ENCODE data around the gene RMI2.
A peak's percentile ranks its signal among the peaks of the same experiment; 100 is the strongest.

RMI2 gene

DNA sequence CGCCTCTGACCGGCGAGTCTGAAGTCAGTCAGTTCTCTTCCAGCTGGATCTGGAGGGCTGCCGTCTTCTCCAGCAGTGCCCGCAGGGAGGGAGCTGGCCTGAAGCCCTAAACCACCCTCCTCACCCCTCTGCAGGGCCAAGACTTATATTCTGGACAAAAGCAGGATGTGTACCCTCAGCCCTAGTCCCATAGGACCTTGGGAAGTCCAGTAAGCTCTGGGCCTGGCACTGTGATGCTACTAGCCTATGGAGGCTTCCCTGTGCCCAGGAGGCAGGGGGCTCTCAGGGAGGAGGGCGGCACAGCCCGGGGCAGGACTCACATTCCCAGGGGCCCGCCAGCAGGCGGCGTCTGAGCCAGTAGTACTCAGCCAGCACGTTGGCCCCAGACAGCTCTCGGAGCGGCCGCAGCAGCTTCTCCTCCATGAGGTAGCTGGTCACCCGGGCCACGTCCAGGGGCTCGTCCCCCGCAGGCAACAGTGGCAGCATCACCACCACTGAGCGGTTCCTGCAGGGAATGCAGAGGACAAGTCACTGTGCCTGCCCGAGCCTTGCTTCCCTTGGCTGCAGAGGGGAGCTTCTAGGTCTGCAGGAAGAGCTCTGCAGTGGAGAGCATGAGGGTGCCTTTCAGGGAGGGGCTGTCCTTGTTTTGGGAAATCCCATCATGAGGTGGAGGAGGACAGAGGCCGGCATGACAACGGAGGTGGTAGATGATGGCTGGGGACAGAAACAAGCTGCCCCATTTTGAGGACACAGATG lies 41.7 kb downstream of the RMI2 start:
- no peak for DNase-seq

DNA sequence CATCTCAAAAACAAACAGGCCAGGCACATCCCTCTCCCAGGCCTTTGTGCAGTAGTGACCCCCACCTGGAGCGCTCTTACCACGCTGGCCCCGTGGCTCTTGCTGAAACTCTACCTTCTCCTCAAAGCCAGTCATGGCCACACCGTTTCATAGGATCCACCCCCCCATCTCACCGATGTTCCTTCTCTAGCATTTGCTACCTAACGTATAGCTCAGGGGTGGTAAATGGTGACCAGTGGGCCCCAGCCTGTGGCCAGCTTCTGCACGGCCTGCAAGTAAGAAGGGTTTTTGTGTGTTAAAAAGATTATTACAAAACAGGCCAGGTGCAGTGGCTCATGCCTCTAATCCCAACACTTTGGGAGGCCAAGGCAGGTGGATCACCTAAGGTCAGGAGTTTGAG lies 43.8 kb downstream of the RMI2 start:
- DNase-seq: no peak

DNA sequence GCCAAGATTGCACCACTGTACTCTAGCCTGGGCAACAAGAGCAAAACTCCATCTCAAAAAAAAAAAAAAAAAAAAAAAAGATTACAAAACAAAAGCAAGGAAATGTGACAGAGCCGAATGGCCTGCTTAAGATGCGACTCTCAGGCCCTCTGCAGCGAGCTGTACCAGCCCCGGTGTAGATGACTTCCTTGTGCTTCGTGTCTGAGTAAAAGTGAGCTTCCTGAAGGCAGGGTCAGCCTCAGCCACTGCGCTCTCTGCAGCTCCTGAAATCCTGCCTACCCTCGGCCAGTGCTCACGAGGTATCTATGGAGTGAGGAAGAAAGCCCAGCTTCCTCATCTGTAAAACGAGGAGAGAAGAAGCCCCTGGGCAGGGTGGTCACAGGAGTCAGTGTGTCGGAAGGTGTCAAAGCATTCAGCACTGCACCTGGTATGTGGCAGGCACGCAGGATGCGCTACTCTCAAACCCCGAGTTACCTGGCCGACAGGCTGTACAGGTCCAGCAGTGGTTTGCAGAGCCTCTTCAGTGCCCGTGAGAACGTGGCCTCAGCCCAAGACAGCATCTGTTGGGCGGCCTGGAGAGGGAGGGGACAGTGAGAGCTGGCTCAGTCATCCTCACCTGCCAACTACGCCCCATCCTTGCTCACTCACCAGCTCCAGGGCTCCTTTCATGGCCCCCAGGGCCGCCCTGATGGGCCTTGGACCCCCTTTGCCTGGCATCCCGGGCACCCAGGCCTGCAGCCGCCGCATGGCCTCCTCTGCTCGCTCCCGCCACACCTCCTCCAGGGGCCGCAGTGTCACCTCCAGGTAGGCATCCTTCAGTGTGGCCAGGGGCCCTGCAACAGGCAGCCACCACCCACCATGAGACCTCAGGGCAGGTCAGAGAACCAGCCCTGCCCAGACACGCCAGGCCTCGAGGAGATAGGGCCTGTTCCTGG lies 44.6 kb downstream of the RMI2 start:
- no peak for DNase-seq

DNA sequence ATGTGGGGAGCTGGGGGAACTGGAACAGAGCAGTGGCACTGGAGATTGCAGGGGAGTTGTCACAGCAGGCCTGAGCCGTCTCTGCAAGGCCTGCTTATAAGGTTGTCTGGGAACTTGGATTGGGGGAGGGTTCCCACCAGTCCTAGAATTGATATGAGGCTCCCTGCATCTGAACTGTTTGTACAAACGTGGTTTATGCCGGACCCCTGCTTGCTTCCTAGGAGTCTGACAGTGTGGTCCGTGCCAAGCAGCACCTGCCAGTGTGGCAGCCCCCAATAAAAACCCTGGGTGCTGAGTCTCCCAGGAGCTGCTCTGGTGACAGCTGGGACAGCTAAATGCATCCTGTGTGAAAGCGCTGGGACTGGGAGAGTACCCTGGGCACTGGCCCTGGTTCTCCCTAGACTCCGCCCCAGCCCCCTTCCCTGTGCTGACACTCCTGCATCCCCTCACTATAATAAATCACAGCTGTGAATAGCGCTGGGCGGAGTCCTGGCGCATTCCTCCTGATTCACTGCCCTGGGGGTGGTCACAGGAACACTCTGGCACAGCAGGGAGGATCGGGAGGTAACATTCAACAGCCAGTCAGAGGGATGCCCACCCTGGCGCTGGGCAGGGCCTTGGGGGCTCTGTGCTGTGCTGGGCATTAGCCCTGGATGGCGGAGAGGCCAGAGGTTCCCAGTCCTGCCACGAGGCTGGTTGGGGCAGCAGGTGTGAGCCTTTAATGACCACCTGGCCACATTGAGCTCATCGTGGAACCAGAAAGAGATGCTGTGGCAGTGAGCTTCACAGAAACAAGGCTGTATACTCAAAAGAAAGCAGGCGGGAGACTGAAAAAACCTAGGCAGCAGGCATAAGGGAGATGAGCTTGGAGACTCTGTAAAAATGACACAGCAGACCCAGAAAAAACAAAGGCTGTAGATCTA lies 45.6 kb downstream of the RMI2 start:
- DNase-seq: no peak

DNA sequence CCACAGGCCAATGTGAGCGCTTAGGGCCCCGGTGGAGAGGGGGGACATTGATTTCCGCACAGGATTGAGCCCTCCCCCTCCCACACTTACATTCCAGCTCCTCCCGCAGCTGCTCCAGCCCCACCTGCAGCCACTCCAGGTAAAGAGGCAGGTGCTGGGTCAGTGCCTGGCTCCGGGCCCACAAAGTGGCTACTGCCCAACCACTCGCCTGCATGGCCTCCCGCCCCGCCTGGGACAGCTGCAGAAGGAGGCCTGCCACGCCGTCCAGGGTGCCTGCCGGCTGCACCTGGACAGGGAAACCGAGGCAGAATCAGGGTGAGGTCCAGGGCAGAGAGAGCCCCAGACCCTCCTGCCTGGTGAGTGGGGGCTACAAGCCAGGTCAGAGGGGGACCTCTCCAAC lies 46.3 kb downstream of the RMI2 start:
- DNase-seq: no peak

DNA sequence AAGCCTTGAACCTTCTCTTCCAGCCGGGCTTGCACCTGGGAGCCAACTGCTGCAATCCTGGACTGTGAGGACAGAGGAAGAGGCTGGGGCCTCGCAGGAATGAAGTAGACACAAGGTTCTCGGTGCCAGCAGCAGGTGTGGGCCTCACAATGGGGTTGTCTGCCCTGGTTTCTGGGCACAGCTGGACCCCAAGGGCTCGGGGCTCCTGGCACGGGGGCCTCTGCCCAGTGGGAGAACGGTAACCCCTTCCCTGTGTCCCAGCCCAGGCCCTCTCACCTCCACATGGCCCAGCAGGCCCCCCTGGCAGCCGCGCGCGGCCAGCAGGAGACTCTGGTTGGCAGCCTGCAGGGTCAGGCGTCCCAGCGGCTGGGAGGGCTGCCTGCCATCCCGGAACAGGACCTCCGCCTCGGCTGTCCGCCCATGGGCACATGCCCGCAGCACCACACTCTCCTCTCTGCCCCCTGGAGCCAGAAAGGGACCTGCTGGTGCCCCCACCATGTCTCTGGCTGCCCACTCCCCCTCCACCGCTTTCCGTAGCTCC lies 46.9 kb downstream of the RMI2 start:
- DNase-seq: no peak

DNA sequence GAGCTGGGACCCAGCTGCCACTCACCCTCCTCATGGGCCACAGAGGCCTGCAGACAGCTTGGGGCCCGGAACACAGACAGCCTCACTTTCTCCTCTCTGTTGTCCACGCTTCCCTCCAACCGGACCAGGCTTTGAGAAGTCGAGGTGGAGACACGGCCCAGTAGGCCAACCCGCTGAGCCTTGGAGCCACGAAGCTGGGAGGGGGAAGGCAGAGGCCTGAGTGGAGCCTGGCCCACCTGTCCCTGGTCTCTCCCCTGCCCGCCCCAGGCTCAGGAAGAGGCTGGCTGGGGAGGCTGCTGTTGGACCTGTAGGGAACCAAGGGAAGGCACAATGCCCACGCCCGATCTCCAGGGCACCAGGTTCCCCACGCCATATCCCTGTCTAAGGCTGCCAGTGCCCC lies 48.1 kb downstream of the RMI2 start:
- DNase-seq: no peak

DNA sequence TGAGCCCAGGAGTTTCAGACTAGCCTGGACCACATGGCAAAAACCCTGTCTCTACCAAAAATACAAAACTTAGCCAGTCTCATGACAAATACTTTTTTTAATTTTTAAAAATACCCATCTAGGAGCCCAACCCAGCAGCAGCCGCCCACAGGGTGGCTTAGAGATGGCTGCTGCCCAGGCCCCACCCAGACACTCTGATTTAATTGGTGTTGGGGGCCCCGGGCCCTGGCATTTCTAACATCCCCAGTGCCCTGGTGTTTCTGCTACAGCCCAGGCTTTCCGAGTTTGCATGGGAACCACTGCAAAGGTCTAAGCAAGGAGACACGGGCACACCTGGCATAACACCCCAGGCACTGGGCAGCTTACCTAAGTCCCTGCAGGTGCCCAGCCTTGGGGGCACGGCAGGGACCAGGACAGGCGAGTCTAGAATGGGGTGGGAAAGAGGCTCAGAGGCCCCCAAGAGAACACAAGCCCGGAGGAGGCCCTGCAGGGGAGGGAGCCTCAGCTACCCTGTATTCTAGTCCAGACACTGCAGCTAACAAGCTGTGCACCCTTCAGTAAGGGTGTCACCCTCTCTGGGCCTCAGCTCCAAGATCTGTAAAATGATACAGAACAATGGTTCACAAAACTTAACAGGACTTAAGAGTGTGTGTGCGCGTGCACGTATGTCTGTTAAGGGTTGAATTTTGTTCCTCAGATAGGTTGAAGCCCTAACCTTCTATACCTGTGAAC lies 48.8 kb downstream of the RMI2 start:
- DNase-seq: peak; percentile 10

DNA sequence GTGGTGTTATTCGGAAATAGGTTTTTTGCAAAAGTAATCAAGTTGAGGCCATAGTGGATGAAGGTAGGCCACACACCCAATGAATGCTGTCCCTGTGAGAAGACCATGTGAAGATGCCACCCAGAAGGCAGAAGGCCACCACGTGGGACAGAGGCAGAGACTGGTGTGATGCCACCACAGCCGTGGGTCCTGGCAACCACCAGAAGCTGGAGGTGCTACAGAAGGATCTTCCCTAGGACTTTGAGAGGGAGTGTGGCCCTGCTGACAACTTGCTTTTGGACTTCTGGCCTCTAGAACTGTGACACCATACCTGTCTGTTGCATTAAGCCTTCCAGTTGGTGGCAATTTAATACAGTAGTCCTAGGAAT lies 49.3 kb downstream of the RMI2 start:
- no peak for DNase-seq

DNA sequence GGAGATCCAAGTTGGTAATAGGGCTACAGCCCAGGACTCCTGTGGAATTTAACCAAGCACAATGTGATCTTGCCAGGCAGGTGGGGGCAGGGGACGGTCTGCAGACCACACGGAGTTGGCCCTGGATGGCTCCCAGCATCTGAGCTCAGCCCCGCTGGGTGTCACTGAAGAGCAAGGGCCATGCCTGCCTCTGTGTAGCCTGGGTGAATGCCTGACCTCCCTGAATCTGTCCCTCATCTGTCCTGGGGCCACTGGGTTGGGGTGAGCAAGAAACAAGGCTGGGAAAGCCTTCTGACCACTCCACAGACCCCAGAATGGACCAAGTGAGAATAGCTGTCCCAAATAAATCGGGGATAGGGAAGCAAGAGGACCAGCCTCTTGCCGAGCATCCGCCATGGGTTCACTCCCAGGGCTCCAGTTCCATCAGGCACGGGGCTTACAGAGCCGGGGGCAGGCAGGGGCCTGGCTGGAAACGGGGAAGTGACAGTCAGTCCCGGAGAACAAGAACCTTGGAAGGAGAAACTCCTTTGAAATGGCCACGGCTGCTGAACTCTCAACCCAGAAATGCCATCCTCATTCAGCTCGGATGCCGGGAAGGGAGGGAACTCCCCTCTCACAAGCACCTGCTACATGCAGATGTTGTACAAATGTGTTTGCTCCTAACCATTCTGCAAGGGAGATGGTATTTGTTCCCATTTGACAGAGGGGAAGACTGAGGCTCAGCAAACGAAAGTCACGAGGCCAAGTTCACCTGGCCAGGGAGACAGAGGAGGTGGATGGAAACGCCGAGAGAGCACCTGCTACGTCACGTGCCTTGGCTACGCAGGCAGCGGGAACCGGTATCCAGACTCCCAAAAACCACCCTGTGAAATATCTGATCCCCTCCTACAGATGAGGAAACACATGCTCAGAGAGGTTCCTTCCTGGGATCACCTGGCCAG lies 50.0 kb downstream of the RMI2 start:
- peak; percentile 13 for DNase-seq

DNA sequence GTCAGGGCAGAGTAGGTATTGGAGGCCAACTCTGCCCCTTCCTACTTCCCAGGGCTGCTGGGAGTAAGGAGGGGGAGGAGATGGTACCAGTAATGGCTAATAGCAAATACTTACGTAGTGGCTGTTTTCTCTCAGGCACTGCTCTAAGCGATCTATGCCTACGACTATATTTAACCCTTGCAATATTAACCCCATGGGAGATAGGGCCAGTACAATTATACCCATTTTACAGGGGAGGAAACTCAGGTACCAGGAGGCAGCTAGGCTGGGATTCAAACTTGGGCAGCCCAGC lies 50.6 kb downstream of the RMI2 start:
- no peak for DNase-seq

DNA sequence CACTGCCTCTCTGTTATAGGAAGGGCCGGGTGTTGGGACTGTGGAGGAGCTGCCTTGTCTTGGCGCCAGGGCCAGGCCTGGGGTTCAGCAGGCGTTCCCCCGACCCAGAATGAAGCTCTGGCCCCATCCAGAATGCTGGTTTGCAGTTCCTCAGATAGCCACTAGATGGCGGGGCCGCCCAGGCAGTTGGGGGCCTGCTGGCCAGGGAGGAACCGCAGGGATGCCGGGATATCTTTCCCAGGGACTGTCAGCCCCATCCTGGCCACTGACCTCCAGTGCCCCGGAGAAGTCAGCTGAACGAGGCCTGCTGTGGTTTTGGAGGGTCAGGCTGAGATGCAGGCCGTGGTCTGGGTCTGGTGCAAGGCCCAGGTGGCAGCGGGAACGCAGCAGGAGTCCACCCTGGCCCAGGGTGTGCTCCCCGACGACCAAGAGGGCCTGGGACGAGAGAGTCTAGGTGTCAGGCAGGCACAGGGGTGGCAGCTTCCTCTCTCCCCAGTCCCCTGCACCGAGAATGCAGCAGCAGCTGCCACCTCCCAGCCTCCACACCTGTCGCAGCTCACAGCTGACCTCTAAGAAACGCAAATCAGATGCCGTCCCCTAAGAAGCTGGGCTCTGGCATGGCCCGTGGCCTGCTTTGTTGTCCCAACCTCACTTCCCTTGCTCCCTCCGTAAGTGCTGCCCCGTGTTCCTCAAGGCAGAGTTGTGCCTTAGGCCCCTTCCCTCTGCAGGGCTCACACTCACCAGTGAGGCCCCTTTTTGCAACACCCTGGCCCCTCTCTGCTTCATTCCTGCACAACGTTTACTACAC lies 51.2 kb downstream of the RMI2 start:
- peak; percentile 33 for DNase-seq

DNA sequence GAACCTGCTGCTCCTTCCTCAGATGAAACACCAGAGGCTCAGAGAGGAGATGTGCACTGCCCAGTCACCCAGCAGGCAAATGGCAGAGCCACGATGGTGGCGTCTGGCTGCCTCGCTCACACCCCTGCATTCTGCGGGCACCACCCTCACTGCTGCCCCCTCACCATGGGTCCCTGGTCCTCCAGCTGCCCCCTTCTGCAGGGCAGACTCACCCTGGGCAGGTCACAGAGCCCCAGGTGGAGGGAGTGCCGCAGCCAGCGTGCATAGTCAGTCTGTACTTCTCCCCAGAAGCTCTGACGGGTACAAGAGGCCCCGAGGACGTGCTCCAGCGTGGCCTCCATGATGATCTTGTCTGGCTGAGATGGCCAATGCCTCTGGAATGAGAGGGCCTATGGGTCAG lies 52.9 kb downstream of the RMI2 start:
- no peak for DNase-seq

DNA sequence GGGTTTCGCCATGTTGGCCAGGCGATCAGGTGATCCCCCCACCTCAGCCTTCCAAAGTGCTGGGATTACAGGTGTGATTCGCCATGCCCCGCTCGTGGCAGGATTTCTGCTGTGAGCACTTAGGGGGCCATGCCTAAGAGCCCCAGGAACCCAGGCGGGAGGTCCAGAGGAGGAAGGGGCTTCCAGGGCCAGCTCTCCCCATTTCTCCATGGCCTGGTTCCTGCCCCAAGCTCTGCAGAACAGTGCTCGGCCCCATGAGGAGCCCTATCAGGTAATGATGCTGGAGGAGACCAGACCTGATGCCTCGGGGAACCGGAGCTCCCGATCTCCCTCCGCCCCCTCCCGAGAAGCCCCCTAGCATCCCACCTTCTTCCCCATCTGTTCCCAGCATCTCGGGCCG lies 53.6 kb downstream of the RMI2 start:
- DNase-seq: peak; percentile 5

DNA sequence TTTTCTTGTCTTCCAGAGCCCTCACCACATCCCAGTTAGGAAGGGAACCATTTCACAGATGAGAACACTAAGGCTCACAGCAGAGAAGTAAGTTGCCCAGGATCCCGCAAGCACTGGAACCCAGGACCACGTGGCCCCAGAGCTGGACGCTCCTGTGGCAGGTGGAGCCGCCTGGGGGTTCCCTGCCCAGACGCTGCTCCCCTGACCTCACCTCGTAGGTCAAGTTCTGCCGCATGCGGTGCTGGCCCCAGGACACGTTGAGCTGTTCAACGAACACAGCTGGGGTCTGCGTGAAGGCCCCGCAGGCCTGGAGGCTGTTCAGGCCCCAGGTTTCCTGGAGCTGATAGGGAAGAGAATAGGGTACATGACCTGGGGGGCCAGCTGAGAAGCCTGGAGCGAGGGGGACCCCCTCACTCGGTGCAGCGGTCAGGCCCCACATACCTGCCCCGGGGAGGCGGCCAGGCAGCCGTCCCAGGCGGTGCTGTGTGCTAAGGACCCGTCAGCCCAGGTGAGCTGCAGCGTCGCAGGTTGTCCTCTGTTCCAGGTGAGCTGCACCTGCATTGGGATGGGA lies 54.1 kb downstream of the RMI2 start:
- DNase-seq: peak; percentile 10

DNA sequence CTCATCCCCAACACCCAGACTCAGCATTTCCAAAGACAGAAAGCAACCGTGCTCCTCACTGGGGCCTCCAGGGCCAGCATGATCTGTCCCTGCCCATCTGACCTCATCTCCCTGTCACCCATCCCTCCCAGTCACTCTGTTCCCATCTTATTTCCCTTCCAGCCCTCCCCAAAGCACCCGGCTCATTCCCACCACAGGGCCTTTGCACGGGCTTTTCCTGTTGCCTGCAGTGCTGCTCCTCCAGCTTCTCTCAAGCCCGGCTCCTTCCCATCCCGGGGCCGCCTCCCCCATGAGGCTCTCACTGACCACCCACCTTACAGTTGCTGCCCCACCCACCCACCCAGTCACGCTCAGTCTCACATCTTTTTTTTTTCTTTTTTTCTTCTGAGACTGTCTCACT lies 54.8 kb downstream of the RMI2 start:
- peak; percentile 6 for DNase-seq
